Activated CD4-positive, CD25-positive, alpha-beta regulatory T cell treated with anti-CD3 and anti-CD28 coated beads, Interleukin-2, amount 50 U/mL, for 72 hours (primary cell): ENCODE data around the gene NPLOC4.

ENCODE experiments used
- DNase-seq: peaks from one replicate; pipeline ENCODE4 v3.0.0; 2021

NPLOC4 gene

DNA sequence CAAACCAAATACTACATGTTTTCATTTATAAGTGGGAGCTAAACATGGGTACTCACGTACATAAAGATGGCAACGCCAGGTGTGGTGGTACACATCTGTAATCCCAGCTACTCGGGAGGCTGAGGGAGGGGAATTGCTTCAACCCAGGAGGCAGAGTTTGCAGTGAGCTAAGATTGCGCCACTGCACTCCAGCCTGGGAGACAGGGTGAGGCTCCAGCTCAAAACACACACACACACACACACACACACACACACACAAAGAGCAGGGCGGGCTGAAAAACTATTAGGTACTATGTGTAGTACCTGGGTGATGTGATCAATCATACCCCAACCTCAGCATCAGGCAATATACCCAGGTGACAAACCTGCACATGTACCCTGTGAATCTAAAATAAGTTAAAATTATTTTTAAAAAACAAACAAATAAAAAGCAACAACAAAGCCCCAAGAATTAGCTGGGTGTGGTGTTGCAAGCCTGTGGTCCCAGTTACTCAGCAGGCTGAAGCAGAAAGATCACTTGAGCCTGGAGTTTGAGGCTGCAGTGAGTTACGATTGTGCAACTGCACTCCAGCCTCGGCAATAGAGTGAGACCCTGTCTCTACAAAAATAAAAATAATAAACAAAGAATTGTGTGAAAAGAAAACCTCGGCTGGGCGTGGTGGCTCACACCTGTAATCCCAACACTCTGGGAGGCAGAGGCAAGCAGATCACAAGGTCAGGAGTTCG lies 72.9 kb downstream of the NPLOC4 start:
- no peak for DNase-seq

DNA sequence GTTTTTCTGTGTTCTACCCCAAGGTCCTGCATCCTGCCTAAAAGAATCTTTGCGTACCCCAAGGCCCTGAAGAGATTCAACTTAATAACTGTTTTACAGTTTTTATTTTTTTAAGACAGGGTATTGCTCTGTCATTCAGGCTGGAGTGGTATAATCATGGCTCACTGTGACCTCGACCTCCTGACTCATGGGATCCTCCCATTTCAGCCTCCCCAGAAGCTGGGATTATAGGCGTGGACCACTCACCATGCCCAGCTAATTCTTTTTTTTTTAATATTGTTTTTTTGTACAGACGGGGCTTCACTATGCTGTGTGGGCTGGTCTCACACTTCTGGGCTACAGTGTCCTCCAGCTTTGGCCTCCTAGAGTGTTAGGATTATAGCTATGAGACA lies 75.4 kb downstream of the NPLOC4 start:
- no peak for DNase-seq

DNA sequence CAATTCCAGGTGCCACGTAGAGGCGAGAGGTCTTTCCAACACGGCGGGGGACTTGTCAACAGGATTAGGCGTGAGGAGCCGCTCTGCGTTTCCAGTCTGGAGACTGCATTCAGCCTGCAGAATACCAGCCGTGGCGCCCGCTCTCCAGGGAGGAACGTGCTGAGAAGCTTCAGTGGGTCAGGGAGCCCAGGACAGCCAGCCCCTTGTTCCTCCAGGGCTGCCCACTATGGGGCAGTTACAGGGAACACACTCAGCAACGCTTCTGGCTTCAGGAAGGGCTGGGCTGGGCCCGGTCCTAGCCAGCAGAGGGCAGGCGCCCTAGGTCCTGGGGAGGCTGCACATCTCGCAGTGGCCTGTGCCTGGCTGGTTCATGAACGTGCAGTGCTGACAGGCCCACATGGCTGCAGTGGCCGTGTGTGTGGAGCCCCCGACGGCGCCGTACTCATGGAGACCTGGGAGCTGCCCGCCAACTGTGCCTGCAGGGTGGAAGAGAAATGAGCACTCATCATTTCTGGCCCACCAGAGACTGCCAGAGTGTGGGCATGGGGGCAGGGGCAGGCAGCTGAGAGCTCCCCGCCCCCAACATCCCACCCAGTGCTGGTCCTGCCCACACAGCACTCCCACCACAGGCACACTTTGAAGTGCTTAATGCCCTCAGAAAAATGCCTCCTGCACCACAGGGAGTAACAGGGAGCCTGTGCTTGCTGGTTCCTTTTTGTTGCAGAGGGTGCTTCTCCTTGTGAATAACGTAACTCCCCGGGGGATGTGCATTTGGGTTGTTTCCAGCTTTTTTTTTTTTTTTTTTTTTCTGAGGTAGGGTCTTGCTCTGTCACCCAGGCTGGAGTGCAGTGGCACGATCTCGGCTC lies 77.7 kb downstream of the NPLOC4 start:
- no peak for DNase-seq

DNA sequence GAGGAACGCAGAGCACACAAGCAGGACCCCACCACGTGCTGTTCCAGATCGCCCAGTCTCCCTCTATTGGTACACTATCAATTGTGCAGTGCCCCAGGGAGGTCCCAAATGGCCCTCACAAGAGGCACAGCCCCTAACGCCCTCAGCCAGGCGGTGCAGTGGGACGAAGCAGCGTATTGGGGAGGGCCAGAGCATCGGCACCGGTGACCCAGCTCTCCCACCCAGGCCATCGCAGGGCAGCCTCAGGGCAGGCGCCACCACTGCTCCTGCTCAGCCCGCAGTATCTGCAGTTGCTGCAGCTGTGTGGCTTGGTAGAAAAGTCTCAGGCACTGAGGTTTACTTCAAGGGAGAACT lies 78.8 kb downstream of the NPLOC4 start:
- no peak for DNase-seq

DNA sequence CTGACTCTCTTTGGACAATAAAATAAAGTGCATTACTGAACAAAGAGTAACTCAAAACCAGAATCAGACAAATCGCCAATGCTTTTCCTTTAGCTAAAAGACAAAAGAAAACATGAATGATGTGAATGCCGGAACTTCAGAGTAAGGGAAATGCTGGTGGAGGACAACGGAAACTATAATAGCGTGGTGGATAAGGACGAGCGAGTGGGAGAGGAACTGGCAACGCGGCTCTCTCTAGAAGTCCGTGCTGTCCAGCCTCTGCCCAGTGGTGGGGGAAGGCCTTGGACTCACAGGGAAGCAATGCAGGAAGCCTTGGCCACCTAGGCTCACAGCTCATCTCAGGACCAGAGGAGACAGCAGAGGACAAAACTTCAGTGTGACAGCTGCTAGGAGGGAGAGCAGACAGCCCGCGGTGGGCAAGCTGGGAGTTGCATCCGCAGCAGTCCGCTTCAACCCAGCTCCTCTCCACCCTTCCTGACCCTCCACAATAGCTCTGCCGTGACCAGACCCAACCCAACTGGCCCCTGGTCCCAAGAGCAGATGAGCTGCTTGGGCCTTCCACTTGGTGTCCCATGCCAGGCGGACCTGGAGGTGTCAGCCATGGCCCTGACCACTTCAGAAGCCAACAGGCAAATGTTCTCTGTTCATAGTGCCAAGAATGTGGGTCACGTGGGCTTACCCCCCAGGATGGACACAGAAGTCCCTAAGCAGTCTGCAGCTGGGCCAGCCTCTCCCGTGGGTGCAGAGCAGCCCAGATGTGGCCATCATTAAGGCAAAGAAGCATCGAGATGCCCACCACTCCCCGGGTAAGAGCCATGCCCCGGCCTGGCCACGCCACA lies 79.4 kb downstream of the NPLOC4 start:
- no peak for DNase-seq

DNA sequence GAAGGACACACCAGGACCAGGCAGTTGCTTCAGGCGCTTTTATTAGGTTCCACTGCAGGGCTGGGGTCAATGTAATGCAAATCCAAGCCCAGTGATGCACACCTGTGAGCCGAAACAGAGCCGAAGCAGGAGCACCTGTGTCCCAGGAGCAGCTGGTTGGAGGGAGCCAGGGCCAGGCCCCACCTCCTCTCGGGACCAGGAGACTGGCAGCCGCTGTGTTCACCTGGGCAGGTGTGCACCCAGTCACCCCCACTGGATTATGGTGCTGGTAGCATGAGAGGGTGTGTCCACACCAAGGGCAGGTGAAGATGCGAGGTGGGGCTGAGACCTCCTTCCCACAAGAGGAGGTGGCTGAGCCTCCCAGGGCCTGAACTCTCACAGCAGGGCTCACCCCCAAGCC lies 80.0 kb downstream of the NPLOC4 start:
- no peak for DNase-seq

DNA sequence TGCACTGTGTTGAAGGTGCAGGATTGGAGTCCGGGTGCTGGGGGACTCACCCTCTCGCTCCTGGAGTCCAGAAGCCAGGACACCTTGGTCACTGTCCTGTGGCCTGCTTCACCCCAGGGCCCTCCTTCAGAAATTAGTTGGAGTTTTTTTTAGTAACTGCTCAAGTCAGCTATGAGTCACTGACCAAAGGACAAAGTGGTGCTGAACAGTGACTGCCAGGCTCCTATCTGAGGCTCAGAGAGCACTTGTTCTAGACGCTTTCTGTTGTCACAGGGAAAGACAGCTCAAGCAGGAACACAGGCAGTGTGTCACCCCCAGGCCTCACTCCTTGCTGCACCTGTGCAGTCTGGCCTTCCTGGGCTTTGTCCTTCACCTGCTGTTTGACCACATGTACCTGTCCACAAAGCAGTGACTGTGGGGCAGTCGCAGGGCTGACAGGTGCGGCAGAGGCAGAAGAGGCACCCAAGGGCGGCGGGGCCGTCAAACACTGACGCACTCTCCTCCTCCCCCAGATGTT lies 80.7 kb downstream of the NPLOC4 start:
- DNase-seq, result no peak

DNA sequence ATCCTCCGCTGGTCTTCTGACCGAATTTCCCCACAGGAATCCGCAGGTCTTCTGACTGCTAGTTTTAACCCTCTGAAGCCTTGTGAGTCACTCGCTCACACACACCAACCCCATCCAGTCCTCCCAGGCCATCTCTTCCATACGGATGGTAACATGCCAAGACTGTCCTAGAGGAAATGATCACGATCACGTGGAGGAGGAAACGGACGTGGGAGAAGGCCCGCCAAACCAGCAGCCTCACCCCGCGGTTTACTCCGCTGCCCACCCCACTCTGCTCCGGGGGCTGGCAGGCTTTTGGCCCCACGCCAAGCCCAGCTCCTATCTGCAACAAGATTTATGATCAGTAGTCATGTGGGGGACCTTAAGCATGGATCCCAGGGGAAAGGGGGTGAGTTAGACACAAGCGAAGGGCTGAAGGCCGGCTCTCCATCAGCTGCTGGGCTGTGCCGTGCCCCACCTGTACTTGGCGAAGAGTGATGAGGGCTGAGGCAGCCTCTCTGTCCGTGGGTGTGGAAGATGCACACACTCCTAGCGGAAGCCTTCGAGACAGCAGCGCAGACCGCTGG lies 83.2 kb downstream of the NPLOC4 start:
- DNase-seq, result no peak

DNA sequence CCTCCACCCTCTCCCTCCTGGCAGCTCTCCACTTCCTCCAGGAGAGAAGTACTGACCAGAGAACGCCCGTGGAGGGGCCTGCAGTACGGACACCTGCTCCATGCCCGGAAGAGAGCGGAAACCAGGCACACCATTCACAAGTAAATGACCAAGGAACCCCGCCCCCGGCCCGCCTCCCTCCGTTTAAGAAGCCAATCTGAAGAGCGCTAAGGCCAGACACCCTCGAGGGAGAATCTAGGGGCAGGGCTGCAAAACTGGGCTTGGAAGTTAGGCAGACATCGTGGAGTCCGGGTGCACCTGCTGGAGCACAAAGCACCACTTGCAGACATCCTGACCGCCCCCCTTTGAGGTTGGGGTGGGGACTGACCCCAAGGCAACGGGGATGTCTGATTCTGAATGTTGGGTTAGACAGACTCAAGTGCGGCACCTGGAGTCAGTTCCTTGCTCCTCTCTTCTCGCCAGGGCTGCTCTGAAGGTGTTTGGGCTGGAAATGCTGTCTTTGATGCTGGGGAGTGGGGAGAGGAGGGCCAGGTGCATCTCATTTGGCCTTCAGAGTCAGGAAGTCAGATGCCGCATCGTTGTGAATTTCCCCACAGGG lies 83.8 kb downstream of the NPLOC4 start:
- DNase-seq, result peak; percentile 63

DNA sequence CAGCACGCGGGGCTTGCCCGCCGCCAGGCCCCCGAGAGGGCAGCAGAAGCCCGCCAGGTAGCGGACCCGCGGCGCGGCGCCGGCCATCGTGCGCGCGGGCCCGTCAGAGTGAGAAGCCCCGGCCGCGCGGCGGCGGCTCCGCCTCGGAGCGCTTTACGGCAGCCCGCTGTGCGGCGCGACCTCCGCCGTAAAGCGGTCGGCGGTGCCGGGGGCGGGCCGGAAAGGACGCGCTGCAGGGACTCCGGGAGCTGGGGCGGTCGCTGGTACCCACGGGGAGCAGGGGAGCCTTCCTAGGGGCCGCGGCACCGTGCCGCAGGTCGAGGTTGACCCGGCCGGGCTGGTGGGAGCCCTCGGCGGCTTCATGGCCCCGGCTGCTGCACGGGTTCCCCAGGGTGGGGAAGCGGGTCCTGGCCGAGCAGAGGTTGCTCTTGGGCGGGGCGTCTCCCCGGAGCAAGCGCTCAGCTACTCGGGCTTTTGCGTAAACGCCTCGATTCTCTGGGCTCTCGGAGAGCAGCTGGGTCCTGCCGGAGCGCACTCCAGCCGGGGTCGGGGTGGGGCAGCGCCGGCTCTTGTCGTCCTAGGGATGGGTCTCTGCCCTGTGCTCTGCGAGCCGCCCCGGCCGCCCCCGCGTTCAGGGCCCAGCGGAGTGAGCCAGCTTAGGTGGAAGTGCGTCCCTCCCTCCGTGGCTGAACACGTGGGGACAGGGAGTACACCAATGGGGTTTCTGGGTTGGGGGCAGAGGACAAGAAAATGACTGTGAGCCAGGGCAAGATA lies 84.5 kb downstream of the NPLOC4 start, which contains the start of gene FAAP100:
Gene FAAP100, minus strand, starts transcription at position 110 of the 774 bp plus-strand sequence. Its CDS starts 23 bp downstream, at position 87.
- DNase-seq, result peak; percentile 85

DNA sequence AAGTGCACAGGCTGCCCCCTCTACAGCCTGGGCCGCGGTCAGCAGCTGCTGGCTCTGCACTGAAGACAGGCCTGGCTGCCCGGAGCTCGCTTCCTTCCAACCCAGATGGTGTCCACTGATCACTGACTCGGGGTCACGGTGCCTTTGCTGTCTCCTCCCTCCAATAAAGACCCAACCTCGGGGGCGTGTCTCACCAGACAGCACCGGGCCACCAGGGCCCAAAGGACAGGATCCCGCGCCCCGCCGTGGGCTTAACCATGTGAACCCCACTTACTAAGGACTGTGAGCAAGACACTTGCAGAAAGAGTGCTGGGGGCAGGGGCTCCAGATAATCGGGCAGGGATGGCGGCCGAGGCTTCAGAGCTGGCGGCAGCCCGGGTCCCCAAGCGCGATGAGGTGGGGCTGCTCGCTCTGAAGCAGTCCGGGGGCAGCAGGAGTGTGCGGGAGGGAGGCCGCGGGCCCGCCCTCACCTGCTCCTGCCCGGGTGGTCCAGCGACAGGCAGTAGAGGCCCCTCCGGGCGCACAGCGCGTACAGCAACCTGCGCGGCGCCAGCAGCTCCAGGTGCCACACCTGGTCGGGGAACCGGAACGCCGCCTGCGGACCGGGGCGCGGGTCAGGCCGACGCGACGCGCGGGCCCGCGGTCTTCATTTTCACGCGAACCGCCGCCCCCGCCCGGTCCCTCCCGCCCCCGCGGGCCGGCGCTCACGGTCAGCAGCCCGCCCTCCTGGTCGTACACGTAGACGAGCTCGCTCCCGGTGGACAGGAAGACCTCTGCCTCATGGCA lies 85.3 kb downstream of the NPLOC4 start:
- DNase-seq, result no peak

DNA sequence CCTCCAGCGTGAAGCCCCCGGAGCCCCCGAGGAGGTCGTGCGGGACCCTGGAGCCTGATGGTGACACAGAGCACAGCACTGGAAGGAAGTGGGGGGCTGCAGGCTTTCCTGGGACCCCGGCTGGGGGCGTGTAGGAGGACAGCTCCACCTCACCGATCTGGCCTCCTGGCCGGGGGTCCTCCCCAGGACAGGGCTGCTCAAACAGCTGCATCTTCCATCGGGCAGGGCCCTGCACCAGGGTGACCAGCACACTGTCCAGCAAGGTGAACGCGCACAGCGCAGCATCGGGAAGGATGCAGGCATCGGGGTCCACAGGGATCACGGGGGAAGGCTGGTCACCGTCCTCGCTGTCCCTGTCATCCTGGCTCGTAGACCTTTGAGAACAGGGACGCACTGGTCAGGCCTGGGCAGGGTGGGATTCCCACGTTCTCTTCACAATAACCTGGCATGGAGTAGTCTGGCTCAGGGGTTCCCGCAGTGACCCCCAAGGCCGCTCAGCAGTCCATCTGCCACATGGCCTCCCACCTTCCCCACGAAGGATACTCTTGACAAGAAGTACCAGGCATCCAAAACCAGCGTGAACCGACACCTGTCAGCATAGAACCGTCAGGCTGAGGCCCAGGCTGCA lies 86.0 kb downstream of the NPLOC4 start:
- no peak for DNase-seq

DNA sequence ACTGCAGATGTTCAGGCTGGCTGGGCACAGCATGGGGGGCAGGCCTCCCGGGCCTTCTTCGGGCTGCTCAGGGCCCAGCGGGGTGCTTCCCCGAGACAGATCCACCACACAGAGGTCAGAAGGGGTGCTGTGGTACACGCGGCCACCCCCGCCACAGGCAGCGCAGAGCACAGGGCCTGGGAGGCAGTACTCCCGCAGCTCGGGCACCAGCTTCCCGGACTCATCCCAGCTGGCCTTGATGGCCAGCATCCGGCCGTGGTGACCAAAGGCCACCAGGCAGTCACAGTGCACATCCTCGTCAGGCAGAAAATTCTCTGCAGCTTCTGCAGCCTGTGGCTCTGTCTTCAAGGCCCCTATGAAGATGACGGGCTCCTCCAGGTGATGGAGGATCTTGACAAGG lies 86.6 kb downstream of the NPLOC4 start:
- no peak for DNase-seq

DNA sequence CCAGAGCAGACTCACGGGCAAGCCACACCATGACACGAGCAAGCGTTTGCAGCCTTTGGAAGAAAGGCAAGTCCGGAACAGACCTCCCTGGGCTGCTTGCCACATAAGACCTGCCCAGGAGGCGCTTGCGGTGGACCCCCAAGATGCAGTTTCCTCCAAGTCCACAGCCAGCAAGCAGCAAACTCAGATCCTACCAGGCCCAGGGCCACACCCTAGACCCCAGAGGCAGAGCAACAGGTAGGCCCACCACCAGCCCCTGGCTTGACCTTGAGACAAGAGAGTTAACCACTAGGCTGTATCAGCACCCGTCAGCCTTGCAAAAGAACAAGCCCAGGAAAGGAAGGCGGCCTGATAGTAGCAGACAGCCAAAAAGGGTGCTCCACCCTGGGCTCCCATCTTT lies 87.1 kb downstream of the NPLOC4 start:
- no peak for DNase-seq

DNA sequence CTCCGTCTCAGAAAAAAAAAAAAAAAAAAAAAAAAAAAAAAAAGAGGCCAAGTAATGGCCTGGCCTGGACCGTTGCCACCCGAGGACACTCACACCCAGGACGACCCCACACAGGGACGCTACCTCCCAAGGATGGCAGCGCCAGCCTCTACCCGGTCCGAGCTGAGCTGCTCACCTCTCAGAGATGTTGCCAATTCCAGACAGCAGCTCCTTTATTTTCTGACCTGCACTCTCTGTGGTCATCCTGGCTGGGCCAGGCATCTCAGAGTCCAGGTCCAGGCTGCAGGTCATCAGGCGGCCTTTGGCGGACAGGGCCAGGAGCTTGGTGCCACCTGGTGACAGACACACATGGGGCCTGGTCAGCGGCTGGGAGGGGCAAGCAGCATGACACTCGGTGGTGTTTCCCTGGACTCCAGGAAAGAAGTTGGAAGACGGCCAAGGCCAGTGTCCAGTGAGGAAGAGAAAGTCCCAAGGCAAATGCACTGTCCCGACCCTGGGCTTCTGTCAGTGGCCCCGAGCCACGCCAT lies 87.8 kb downstream of the NPLOC4 start:
- DNase-seq, result no peak

DNA sequence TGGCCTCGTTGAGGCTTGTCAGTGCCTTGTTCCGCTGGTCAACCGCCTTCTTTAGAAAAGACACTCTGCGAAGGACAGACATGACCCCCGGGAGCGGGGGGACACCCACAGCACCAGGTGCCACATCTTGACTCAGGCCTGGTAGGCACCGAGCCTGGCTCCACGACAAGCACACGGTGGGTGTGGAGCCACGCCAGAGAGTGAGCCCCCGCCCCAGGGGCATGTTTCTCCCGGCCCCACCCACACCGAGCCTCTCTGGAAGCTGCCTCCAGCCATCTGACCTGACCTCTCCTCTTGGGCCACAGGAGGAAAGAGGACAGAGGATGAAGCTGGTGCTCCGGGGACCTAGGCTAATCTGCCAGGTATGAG lies 89.3 kb downstream of the NPLOC4 start:
- no peak for DNase-seq

DNA sequence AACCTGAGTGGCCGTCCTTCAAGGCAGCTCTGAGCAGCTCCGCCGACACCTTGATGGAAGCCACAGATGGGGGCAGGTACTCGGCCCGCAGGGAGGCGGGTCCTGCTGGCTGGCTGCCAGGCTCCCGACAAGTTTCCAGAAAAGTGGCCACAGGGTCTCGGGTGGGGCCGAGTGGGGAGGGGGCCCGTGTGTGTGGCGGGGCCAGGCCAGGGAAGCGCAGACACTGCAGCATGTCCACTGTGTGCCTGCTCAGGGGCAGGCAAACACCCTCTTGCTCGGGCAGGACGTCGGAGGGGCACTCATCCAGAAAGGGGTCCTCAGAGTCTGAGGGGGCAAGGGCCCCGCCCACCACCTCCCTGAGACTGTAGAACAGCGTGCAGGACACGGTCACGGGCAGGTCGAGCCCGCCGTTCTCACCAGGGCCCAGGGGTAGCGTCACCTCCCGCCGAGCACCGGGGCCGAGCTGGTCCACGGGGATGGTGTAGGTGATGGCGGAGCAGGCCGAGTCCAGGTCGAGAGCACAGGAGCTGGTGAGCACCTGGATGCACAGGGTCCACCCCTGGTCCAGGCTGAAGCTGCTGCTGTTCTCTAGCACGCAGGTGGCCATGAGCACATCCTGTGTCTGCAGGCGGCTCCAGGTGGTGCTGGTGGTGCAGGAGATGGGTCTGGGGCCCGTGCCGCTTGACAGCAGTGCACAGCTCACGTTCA lies 89.9 kb downstream of the NPLOC4 start:
- no peak for DNase-seq

DNA sequence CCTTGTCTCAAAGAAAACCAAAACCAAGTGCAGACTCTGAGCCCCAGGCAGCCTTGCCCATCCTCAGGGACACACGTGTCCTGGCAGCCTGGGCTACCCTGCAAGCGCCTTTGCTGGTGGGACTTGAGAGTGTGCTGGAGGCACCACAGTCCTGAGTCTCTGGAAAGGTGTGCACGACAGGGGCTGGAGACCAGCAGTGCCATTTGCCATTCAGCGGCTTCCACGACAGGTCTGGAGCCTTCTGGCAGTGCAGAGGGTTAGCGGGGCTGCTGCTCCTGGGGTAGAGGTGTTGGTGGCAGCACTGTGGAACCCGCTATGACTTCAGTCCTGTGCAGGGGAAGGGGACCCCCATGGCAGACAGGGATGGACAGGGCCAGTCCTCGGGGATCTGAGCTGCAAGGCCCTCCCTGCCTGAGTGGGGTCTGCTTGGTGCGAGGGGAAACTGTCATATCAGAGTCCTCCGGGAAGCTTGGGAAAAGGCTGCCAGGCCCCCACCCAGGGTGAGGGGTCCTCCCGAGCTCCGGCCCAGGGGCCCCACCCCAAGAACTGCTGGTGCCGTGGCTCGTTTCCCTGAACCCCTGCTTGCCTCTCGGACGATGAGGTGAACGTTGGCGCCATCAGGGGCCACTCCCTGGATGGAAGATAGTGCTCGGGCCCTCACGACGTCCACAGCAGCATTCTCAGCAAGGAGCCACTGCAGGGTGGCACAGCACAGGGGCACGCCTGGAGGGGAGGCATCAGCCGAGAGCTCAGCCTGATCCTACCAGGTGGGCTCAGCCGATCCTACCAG lies 91.6 kb downstream of the NPLOC4 start:
- DNase-seq, result no peak
